Pericardium fibroblast (primary cell): ENCODE measurements around the gene TAAR9. TPM values are rescaled to one million over a fixed set of nuclear protein-coding genes. Genes with fewer than 3 reads are reported as not detected.

ENCODE experiments used
- total RNA-seq: library from RNA; depleted of rRNA; stranded (reverse); fragments of >200 nt; gene quantifications from 2 replicates; pipeline ENCODE4 v1.2.3, GENCODE V29; 2015

The TAAR9 gene
- not detected in 2 replicates for total RNA-seq

GRCh38 chr6:132537977-132538376 lies at the start of gene TAAR9:
Gene TAAR9 (plus strand): TSS chr6:132538277. CDS start chr6:132538290, 13 bp downstream.

GRCh38 chr6:132512638-132513632 lies 25.1 kb upstream of the TAAR9 start, which contains the start of gene STX7:
Gene STX7 (minus strand): TSS chr6:132513116. CDS start chr6:132503530, 9,586 bp downstream.

GRCh38 chr6:132552372-132552771 lies 14.3 kb downstream of the TAAR9 start, which contains the start of gene TAAR8:
Gene TAAR8 (plus strand): TSS chr6:132552672. CDS start chr6:132552693, 21 bp downstream.

GRCh38 chr6:132570221-132570777 lies 32.2 kb downstream of the TAAR9 start, which contains the start of gene TAAR6:
Gene TAAR6 (plus strand): TSS chr6:132570322. CDS start chr6:132570322, 0 bp downstream.

Other genes with a start within 250 kb of the TAAR9 start
- gene MOXD1, start 136.8 kb upstream of the TAAR9 start, total RNA-seq, result 1.4 and 27.5 TPM in 2 replicates
- 29.1 and 30.4 TPM in 2 replicates for gene STX7, start 25.2 kb upstream of the TAAR9 start, total RNA-seq
- not detected in 2 replicates for gene TAAR8, start 14.4 kb downstream of the TAAR9 start, total RNA-seq
- gene TAAR6, start 32.0 kb downstream of the TAAR9 start, total RNA-seq, result not detected in 2 replicates
- gene TAAR5, start 51.5 kb downstream of the TAAR9 start, total RNA-seq, result not detected in 2 replicates
- gene TAAR2, start 86.0 kb downstream of the TAAR9 start, total RNA-seq, result not detected in 2 replicates
- gene TAAR1, start 120.9 kb downstream of the TAAR9 start, total RNA-seq, result not detected in 2 replicates
- 0.70 TPM in 1 of 2 replicates, not detected in the other for gene VNN1, start 175.8 kb downstream of the TAAR9 start, total RNA-seq
- 0.12 TPM in 1 of 2 replicates, not detected in the other for gene VNN2, start 219.6 kb downstream of the TAAR9 start, total RNA-seq